IMR-90 (cell line): ENCODE measurements around the gene TEX101. TPM values are rescaled to one million over a fixed set of nuclear protein-coding genes. Genes with fewer than 3 reads are reported as not detected.

Experiments used
- ATAC-seq: fragments of 200-7000 bp; cut with Tn5 transposase; 2 replicates; pipeline ENCODE4 v1.9.1; 2020; ENCODE audit warnings: low read depth, mild to moderate bottlenecking, moderate library complexity
- BruUV-seq: library from RNA; stranded (reverse); fragments of 400-500 nt; replicated peaks from 2 replicates; lab custom pipeline; 2021; lab: Mats Ljungman, UMichigan
- CTCF ChIA-PET: fragments of 300-600 bp; formaldehyde crosslinking; extraction: SDS; loops from one replicate; lab custom pipeline; 2021; ENCODE audit warnings: antibody characterized with exemption; lab: Yijun Ruan, JAX
- POLR2A ChIA-PET: fragments of 300-600 bp; sonication (Branson Sonifier 250); formaldehyde crosslinking; loops from one replicate; lab custom pipeline; 2022; ENCODE audit warnings: antibody characterized with exemption; ENCODE audit not compliant: unreplicated experiment; lab: Charles Lee
- DNase-seq: peaks from one replicate; pipeline ENCODE4 v3.0.0; 2013
- H2AFZ ChIP-seq: replicated peaks from 2 replicates; pipeline ENCODE3; 2013; ENCODE audit warnings: low read length, mild to moderate bottlenecking; ENCODE audit not compliant: poor library complexity
- H2AK5ac ChIP-seq: 2 replicates; pipeline ENCODE4 v1.6.1; 2013; ENCODE audit warnings: low read depth, low read length, inconsistent platforms
- H2AK9ac ChIP-seq: replicated peaks from 2 replicates; pipeline ENCODE3; 2013; ENCODE audit warnings: mild to moderate bottlenecking, low read depth, low read length, moderate library complexity; ENCODE audit not compliant: poor library complexity
- H2BK120ac ChIP-seq: 2 replicates; pipeline ENCODE4 v1.6.1; 2013; ENCODE audit warnings: low read depth, low read length, inconsistent platforms
- H2BK15ac ChIP-seq: 3 replicates; pipeline ENCODE4 v1.6.1; 2013; ENCODE audit warnings: low read depth, low read length, inconsistent platforms
- H2BK20ac ChIP-seq: 2 replicates; pipeline ENCODE4 v1.6.1; 2013; ENCODE audit warnings: low read depth, mild to moderate bottlenecking, inconsistent platforms, low read length, moderate library complexity
- H2BK5ac ChIP-seq: 2 replicates; pipeline ENCODE4 v1.6.1; 2013; ENCODE audit warnings: mild to moderate bottlenecking, low read depth, low read length, inconsistent platforms; ENCODE audit not compliant: poor library complexity, severe bottlenecking
- H3K14ac ChIP-seq: replicated peaks from 2 replicates; pipeline ENCODE4 v1.6.1; 2013; ENCODE audit warnings: low read depth, low read length, inconsistent platforms
- H3K18ac ChIP-seq: 2 replicates; pipeline ENCODE4 v1.6.1; 2013; ENCODE audit warnings: low read depth, low read length, control low read depth
- H3K23ac ChIP-seq: 2 replicates; pipeline ENCODE4 v1.6.1; 2013; ENCODE audit warnings: low read depth, low read length, inconsistent platforms
- H3K27ac ChIP-seq: 2 replicates; pipeline ENCODE4 v1.5.1; 2013; ENCODE audit warnings: mild to moderate bottlenecking, control low read depth, low read length; ENCODE audit not compliant: insufficient read depth
- H3K27me3 ChIP-seq: 2 replicates; pipeline ENCODE4 v1.6.1; 2013; ENCODE audit warnings: low read length; ENCODE audit not compliant: control insufficient read depth, insufficient read depth
- H3K36me3 ChIP-seq: 2 replicates; pipeline ENCODE4 v1.6.1; 2013; ENCODE audit warnings: low read length, mixed read lengths; ENCODE audit not compliant: control insufficient read depth, insufficient read depth
- H3K4ac ChIP-seq: 2 replicates; pipeline ENCODE4 v1.6.1; 2013; ENCODE audit warnings: low read depth, low read length, inconsistent platforms
- H3K4me1 ChIP-seq: 2 replicates; pipeline ENCODE4 v1.6.1; 2013; ENCODE audit warnings: low read length, mixed read lengths; ENCODE audit not compliant: control insufficient read depth, insufficient read depth
- H3K4me2 ChIP-seq: 2 replicates; pipeline ENCODE4 v1.6.1; 2013; ENCODE audit warnings: low read depth, mild to moderate bottlenecking, control low read depth, low read length, moderate library complexity
- H3K4me3 ChIP-seq: 2 replicates; pipeline ENCODE4 v1.5.1; 2013; ENCODE audit warnings: low read depth, mild to moderate bottlenecking, control low read depth, low read length, moderate library complexity; ENCODE audit not compliant: insufficient read depth
- H3K56ac ChIP-seq: 2 replicates; pipeline ENCODE4 v1.6.1; 2013; ENCODE audit warnings: low read length, inconsistent platforms; ENCODE audit not compliant: insufficient read depth; ENCODE audit errors: extremely low read depth
- H3K79me1 ChIP-seq, 2 experiments: 2 replicates each; pipeline ENCODE4 v1.6.1; 2013; ENCODE audit warnings: low read length in 2 of 2, inconsistent platforms in 1 of 2, low read depth in 1 of 2
- H3K9ac ChIP-seq: 2 replicates; pipeline ENCODE4 v1.6.1; 2013; ENCODE audit warnings: low read depth, low read length, control low read depth
- H3K9me1 ChIP-seq: 2 replicates; pipeline ENCODE4 v1.6.1; 2013; ENCODE audit warnings: low read length, inconsistent platforms; ENCODE audit not compliant: insufficient read depth
- H3K9me3 ChIP-seq: 2 replicates; pipeline ENCODE4 v1.6.1; 2013; ENCODE audit warnings: low read length; ENCODE audit not compliant: control insufficient read depth, insufficient read depth
- H4K20me1 ChIP-seq: 2 replicates; pipeline ENCODE4 v1.6.1; 2013; ENCODE audit warnings: low read length, inconsistent platforms; ENCODE audit not compliant: insufficient read depth
- H4K5ac ChIP-seq: 2 replicates; pipeline ENCODE4 v1.6.1; 2013; ENCODE audit warnings: mild to moderate bottlenecking, low read depth, low read length, control low read depth
- H4K8ac ChIP-seq, 2 experiments: 2 replicates each; pipeline ENCODE4 v1.6.1; 2013; ENCODE audit warnings: low read depth in 2 of 2, low read length in 2 of 2, control low read depth in 1 of 2, inconsistent platforms in 1 of 2
- H4K91ac ChIP-seq: 2 replicates; pipeline ENCODE4 v1.6.1; 2013; ENCODE audit warnings: low read depth, low read length, inconsistent platforms; ENCODE audit not compliant: insufficient read depth
- BHLHE40 ChIP-seq: fragments of 150-350 bp; IDR thresholded peaks from 2 replicates; pipeline ENCODE4 v1.6.1; 2016; ENCODE audit warnings: mild to moderate bottlenecking, low read depth, low read length
- CEBPB ChIP-seq: IDR thresholded peaks from 2 replicates; pipeline ENCODE4 v1.6.1; 2012; ENCODE audit warnings: low read depth, low read length, improper control_type of control experiment
- MAFK ChIP-seq: IDR thresholded peaks from 2 replicates; pipeline ENCODE4 v1.6.1; 2012; ENCODE audit warnings: low read depth, low read length, improper control_type of control experiment
- MXI1 ChIP-seq: IDR thresholded peaks from 2 replicates; pipeline ENCODE4 v1.6.1; 2012; ENCODE audit warnings: low read depth, mild to moderate bottlenecking, low read length, moderate library complexity, borderline replicate concordance
- POLR2A ChIP-seq: IDR thresholded peaks from 2 replicates; pipeline ENCODE4 v1.6.1; 2012; ENCODE audit warnings: mild to moderate bottlenecking, low read depth, low read length
- RAD21 ChIP-seq: IDR thresholded peaks from 2 replicates; pipeline ENCODE4 v1.6.1; 2012; ENCODE audit warnings: low read length, improper control_type of control experiment
- RCOR1 ChIP-seq: IDR thresholded peaks from 2 replicates; pipeline ENCODE4 v1.6.1; 2012; ENCODE audit warnings: mild to moderate bottlenecking, low read length, improper control_type of control experiment; ENCODE audit not compliant: insufficient replicate concordance
- RFX5 ChIP-seq: IDR thresholded peaks from 2 replicates; pipeline ENCODE4 v1.8.0; 2012; ENCODE audit warnings: low read depth, mild to moderate bottlenecking, low read length, moderate library complexity
- SMC3 ChIP-seq: fragments of 150-350 bp; IDR thresholded peaks from 2 replicates; pipeline ENCODE4 v1.6.1; 2016; ENCODE audit warnings: low read depth, mild to moderate bottlenecking, antibody characterized with exemption, low read length, moderate library complexity
- WGBS, 2 experiments: methylation state at CpG; one replicate each; pipeline versions ENCODE4 v1.1.5 to v1.1.7; 2013; ENCODE audit warnings: missing lambda C conversion rate in 2 of 2; ENCODE audit not compliant: insufficient read length in 1 of 2; ENCODE audit errors: extremely low coverage in 2 of 2; 5-methylcytosine and 5-hydroxymethylcytosine counted together
- dilution Hi-C: fragments of 300-500 bp; cut with HindIII; formaldehyde crosslinking; loops from one replicate; pipeline ENCODE4 v1.14.3; 2018; ENCODE audit warnings: low sequenced_read_pairs; ENCODE audit not compliant: unreplicated experiment
- in situ Hi-C: fragments of 300-500 bp; cut with MboI; formaldehyde crosslinking; loops from 3 replicates; pipeline ENCODE4 v1.14.3; 2019; ENCODE audit warnings: low sequenced_read_pairs, inconsistent platforms, mixed read lengths
- intact Hi-C: fragments of 100-400 bp; cut with micrococcal nuclease; formaldehyde crosslinking; loops from 2 replicates; pipeline ENCODE4 v1.10.0; 2022
- polyA plus RNA-seq, 3 experiments: library from polyadenylated mRNA; depleted of rRNA; stranded (reverse); fragments of >200 nt; gene quantifications; 2 replicates each; pipeline ENCODE4 v1.2.3, GENCODE V29; 2012; ENCODE audit warnings: low replicate concordance in 1 of 3
- total RNA-seq: library from RNA; depleted of rRNA; stranded (reverse); fragments of >200 nt; gene quantifications from 2 replicates; pipeline ENCODE4 v1.2.3, GENCODE V29; 2012
- TF ChIP-seq, protein P1 (sequence below): conservative IDR thresholded peaks from 2 replicates; pipeline ENCODE4 v1.5.1; 2012; ENCODE audit warnings: mild to moderate bottlenecking, low read depth, low read length, improper control_type of control experiment
- TF ChIP-seq, protein P2 (sequence below): fragments of 150-350 bp; IDR thresholded peaks from 2 replicates; pipeline ENCODE4 v1.6.1; 2017; ENCODE audit warnings: mild to moderate bottlenecking, antibody characterized with exemption, low read length, low read depth

Gene TEX101
- total and polyA plus RNA-seq, 2 of the 4 experiments (the other 2 are of a cell fraction): not detected

DNA sequence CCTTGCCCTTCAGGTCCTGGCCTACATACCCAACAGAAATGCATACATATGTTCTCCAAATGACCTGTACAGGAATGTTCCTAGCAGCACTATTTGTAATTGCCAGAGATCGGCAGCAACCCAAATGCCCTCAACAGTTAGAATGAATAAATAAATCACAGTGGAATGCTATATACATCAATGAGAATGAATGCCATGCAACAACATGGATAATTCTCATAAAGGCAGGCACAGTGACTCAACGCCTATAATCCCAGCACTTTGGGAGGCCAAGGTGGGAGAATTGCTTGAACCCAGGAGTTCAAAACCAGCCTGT is 18.6 kb downstream of the TEX101 start:
- H3K23ac ChIP-seq: no peak overlapping the region
- dilution Hi-C loops: no loop called here
- no peak overlapping the region for H2BK5ac ChIP-seq
- H2BK20ac ChIP-seq: no peak overlapping the region
- ATAC-seq (no peak), DNase-seq (no peak)
- BruUV-seq: no TSS peak
- intact Hi-C loops: loop anchor here (5.0 kb wide), 1 partner anchor 219 kb away; no protein-coding TSS in a partner anchor
- H4K91ac ChIP-seq: no peak overlapping the region
- ChIA-PET POLR2A (no interaction called here), CTCF (interaction anchor here (1.4 kb wide), 1 partner anchor 11 kb away, joined by 8 read pairs; no protein-coding TSS in a partner anchor)
- no peak overlapping the region for H2AK9ac ChIP-seq
- no peak overlapping the region for H3K4ac ChIP-seq
- WGBS, 2 experiments: no CpG with 5 or more reads among the region's 2 CpGs
- H4K8ac ChIP-seq: no peak overlapping the region
- H3K27ac ChIP-seq: no peak overlapping the region
- H2BK15ac ChIP-seq: no peak overlapping the region
- H3K9ac ChIP-seq: no peak overlapping the region
- no peak overlapping the region for H2BK120ac ChIP-seq
- H3K4me2 ChIP-seq: no peak overlapping the region
- no peak overlapping the region for H4K5ac ChIP-seq
- no peak overlapping the region for H2AK5ac ChIP-seq
- H3K14ac ChIP-seq: no peak overlapping the region
- in situ Hi-C loops: no loop called here
- H3K79me1 ChIP-seq: no peaks in the 10 kb centered on the region
- no peak overlapping the region for H3K18ac ChIP-seq
- H3K4me3 ChIP-seq: no peak overlapping the region
- H3K4me1 ChIP-seq: no peaks in the 10 kb centered on the region
- TF ChIP-seq POLR2A (no peak), RAD21 (no peak), BHLHE40 (no peak), CEBPB (no peak), SMC3 (no peak), RCOR1 (no peak), RFX5 (no peak), MXI1 (no peak), MAFK (no peak)
- TF ChIP-seq, protein P1, sequence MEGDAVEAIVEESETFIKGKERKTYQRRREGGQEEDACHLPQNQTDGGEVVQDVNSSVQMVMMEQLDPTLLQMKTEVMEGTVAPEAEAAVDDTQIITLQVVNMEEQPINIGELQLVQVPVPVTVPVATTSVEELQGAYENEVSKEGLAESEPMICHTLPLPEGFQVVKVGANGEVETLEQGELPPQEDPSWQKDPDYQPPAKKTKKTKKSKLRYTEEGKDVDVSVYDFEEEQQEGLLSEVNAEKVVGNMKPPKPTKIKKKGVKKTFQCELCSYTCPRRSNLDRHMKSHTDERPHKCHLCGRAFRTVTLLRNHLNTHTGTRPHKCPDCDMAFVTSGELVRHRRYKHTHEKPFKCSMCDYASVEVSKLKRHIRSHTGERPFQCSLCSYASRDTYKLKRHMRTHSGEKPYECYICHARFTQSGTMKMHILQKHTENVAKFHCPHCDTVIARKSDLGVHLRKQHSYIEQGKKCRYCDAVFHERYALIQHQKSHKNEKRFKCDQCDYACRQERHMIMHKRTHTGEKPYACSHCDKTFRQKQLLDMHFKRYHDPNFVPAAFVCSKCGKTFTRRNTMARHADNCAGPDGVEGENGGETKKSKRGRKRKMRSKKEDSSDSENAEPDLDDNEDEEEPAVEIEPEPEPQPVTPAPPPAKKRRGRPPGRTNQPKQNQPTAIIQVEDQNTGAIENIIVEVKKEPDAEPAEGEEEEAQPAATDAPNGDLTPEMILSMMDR: no peak
- TF ChIP-seq, protein P2, sequence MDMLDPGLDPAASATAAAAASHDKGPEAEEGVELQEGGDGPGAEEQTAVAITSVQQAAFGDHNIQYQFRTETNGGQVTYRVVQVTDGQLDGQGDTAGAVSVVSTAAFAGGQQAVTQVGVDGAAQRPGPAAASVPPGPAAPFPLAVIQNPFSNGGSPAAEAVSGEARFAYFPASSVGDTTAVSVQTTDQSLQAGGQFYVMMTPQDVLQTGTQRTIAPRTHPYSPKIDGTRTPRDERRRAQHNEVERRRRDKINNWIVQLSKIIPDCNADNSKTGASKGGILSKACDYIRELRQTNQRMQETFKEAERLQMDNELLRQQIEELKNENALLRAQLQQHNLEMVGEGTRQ: no peak
- 0 out of 2 replicates have a peak, but pooled peaks cover under 1% of the 10 kb centered on the region for H3K9me1 ChIP-seq
- 0 out of 2 replicates have a peak, but pooled peaks cover 2% of the 10 kb centered on the region for H3K27me3 ChIP-seq
- no peaks in the 10 kb centered on the region for H3K9me3 ChIP-seq
- no peak overlapping the region for H2AFZ ChIP-seq
- H3K56ac ChIP-seq: no peak overlapping the region
- no peaks in the 10 kb centered on the region; the same call in 1 of the 2 replicates for H4K20me1 ChIP-seq
- no peaks in the 10 kb centered on the region for H3K36me3 ChIP-seq
